SK-N-MC (cell line): ENCODE results near the gene TGFB1I1.
"Not testable (repeated sequence)": the region's sequence is repeated elsewhere in the genome, so short reads cannot be mapped to it uniquely, and the experiment has no call there.

ENCODE experiments used
- EZH2 ChIP-seq: fragments of 200-600 bp; sonication (generic); IDR thresholded peaks from one replicate; pipeline ENCODE4 v1.6.1; 2017; ENCODE audit warnings: antibody characterized with exemption
- FOXP2 ChIP-seq: optimal IDR thresholded peaks from 2 replicates; pipeline ENCODE3; 2011; ENCODE audit warnings: mild to moderate bottlenecking, moderate library complexity; ENCODE audit not compliant: insufficient read depth; ENCODE audit errors: extremely low read length, control extremely low read depth
- POLR2AphosphoS5 ChIP-seq: IDR thresholded peaks from 2 replicates; pipeline ENCODE4 v1.6.1; 2012; ENCODE audit warnings: mild to moderate bottlenecking, low read depth, low read length, borderline replicate concordance

GRCh38 chr16:31445931-31446330 lies 26.0 kb upstream of the TGFB1I1 start:
- TF ChIP-seq POLR2AphosphoS5, EZH2, FOXP2: not testable (repeated sequence)
